Ovary (tissue), 10 donors: ENCODE measurements around the gene BLTP2. TPM values are rescaled to one million over a fixed set of nuclear protein-coding genes. Genes with fewer than 3 reads are reported as not detected.

ENCODE experiments used
- DNase-seq, 5 donors: peaks; one replicate each; pipeline ENCODE4 v3.0.0-alpha.2; 2019 to 2020
- H3K27ac ChIP-seq, 2 donors: fragments of 200-600 bp; one replicate each; pipeline versions ENCODE4 v1.5.1 to v1.8.0; 2019 to 2022
- H3K27me3 ChIP-seq: fragments of 200-600 bp; one replicate; pipeline ENCODE4 v1.8.0; 2022
- H3K36me3 ChIP-seq: fragments of 200-600 bp; sonication (generic); one replicate; pipeline ENCODE4 v1.5.1; 2019
- H3K4me1 ChIP-seq: one replicate; pipeline ENCODE4 v1.8.1; 2013; ENCODE audit warnings: mild to moderate bottlenecking, moderate library complexity; ENCODE audit not compliant: insufficient read depth
- H3K4me3 ChIP-seq: fragments of 200-600 bp; sonication (generic); one replicate; pipeline ENCODE4 v1.5.1; 2017
- H3K9me3 ChIP-seq, 2 donors: fragments of 200-600 bp in 1 of 2; sonication (generic) in 1 of 2; one replicate each; pipeline versions ENCODE4 v1.5.1 to v1.8.1; 2013 to 2019; ENCODE audit warnings: mild to moderate bottlenecking in 1 of 2, moderate library complexity in 1 of 2
- EP300 ChIP-seq: sonication (generic); formaldehyde crosslinking; IDR thresholded peaks from one replicate; pipeline ENCODE4 v1.6.1; 2017; ENCODE audit warnings: antibody characterized with exemption
- POLR2A ChIP-seq: fragments of 450-650 bp; IDR thresholded peaks from one replicate; pipeline ENCODE4 v1.6.1; 2017; ENCODE audit warnings: antibody characterized with exemption, mild to moderate bottlenecking, moderate library complexity
- WGBS, 3 donors: extraction: QIAGEN DNeasy Blood & Tissue Kit in 1 of 3; methylation state at CpG; one replicate each; pipeline versions ENCODE4 v1.1.5 to v1.1.7; 2013 to 2017; 5-methylcytosine and 5-hydroxymethylcytosine counted together
- intact Hi-C, 4 donors: fragments of 100-400 bp; cut with DNase I; formaldehyde crosslinking; loops; one replicate each; pipeline versions ENCODE4 v1.11.0 to v1.15.1; 2022 to 2023
- long read RNA-seq, 3 donors: library from polyadenylated mRNA in 2 of 3; unstranded in 2 of 3; transcript quantifications; one replicate each; pipeline ENCODE4 v2.0.0 and lab custom pipeline, GENCODE V29; 2021 to 2026
- polyA plus RNA-seq, 2 donors: library from polyadenylated mRNA; stranded (reverse); fragments of 200-250 nt in 1 of 2; fragments of 350-450 nt in 1 of 2; fragmentation: Illumina TruSeq in 1 of 2; extraction: RNeasy Lipid Tissue Mini Kit (QIAGEN cat#74804) in 1 of 2; gene quantifications; one replicate each; pipeline ENCODE4 v1.2.3, GENCODE V29; 2013 to 2014
- total RNA-seq, 7 donors: library from RNA; depleted of rRNA in 2 of 7; stranded (reverse); fragments of >200 nt in 2 of 7; fragmentation: NEBNext Ultra II Directional in 3 of 7; extraction: Animal tissue kit (Norgen Biotek cat#: 25700) in 3 of 7; gene quantifications; one replicate each; pipeline versions ENCODE4 v1.1.0 to v1.2.4, GENCODE V29; 2016 to 2023
- TF ChIP-seq, protein P1 (sequence below), 3 donors: fragments of 450-650 bp in 2 of 3; fragments of 200-600 bp in 1 of 3; IDR thresholded peaks; one replicate each; pipeline versions ENCODE4 v1.5.1 to v1.8.0; 2016 to 2022; ENCODE audit warnings: antibody characterized with exemption in 3 of 3, mild to moderate bottlenecking in 1 of 3
- donor health status: DM: no; HTN: no; CAD: no; lungs with moderate emphysema.
- donor health status: DM: no; HTN: no; CAD: no.
- donor health status: Bipolar disorder and iron deficiency.
- donor health status: DM: yes; HTN: yes; CAD: no.
- donor health status: DM: no; HTN: no; CAD: no.
- donor health status: DM: yes; HTN: yes; CAD: no.

Gene BLTP2
- total RNA-seq (100 to 1,000 TPM in 3 of 7 donors, 10 to 100 TPM in 4; 57.2 to 148 (median 93.2) TPM), polyA plus RNA-seq (100 to 1,000 TPM in 1 of 2 donors, 10 to 100 TPM in 1; 24.9 to 100 TPM)
- long read RNA-seq, donor 1, transcript KIAA0100-210 (11 exons, 1,582 nt) = major isoform, 14 of 22 reads
- long read RNA-seq, donor 1, partial matches to known transcripts = 3 of 22 reads
- long read RNA-seq, donor 1, other reads (novel, unspliced or antisense) = 5 of 22 reads
- long read RNA-seq, donor 2, transcript KIAA0100-210 (11 exons, 1,582 nt) = major isoform, 6 of 4,054 reads
- long read RNA-seq, donor 2, partial matches to known transcripts = 1,110 of 4,054 reads
- long read RNA-seq, donor 2, other reads (novel, unspliced or antisense) = 2,935 of 4,054 reads
- long read RNA-seq, donor 3, full-length matches to known transcripts = 21 of 72 reads
- long read RNA-seq, donor 3, partial matches to known transcripts = 35 of 72 reads
- long read RNA-seq, donor 3, other reads (novel, unspliced or antisense) = 16 of 72 reads

DNA sequence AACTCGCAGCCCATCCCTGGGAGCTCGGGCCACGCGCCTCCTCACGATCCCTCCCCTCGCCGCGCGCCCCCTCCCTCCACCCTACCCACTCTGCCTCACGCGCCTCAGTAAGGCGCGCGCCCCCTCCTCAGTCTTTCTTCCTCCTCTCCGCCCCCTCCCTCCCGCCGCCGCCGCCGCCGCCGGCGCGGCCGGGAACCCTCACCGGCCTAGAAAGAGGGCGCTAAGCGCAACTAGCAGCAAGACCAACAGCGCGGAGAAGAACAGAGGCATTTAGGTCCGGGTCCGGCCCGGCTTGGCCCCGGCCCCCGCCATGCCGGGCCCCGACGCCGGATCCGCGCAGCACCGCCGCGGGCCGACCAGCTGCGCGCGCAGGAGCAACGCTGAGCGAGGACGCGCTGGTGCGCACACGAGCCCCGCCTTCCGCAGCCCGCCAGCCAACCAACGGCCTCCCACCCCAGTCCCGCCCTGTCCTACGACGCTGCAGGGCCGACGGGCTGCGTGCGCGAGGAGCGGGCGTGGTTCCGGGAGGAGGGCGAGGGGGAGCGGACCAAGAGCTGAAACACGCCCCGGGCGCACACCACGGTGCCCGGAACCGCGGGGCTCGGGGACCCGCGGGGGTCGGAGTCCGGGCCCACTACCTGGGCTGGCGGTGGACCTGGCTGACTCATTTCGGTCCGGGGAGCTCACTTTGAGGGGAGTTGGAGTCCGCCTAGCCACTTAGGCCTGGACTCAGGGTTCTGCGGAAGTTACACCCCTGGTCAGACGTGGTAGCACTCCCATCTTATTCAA, at the start of gene BLTP2:
Gene BLTP2 (minus strand): TSS at position 372 of the 789 bp plus-strand sequence. CDS start 102 bp downstream, at position 270.
- H3K9me3 ChIP-seq = no peaks in the 10 kb centered on the region
- H3K27me3 ChIP-seq = no peaks in the 10 kb centered on the region
- peak; percentile 9 for TF ChIP-seq EP300
- TF ChIP-seq POLR2A = peak; percentile 94
- TF ChIP-seq, protein P1, sequence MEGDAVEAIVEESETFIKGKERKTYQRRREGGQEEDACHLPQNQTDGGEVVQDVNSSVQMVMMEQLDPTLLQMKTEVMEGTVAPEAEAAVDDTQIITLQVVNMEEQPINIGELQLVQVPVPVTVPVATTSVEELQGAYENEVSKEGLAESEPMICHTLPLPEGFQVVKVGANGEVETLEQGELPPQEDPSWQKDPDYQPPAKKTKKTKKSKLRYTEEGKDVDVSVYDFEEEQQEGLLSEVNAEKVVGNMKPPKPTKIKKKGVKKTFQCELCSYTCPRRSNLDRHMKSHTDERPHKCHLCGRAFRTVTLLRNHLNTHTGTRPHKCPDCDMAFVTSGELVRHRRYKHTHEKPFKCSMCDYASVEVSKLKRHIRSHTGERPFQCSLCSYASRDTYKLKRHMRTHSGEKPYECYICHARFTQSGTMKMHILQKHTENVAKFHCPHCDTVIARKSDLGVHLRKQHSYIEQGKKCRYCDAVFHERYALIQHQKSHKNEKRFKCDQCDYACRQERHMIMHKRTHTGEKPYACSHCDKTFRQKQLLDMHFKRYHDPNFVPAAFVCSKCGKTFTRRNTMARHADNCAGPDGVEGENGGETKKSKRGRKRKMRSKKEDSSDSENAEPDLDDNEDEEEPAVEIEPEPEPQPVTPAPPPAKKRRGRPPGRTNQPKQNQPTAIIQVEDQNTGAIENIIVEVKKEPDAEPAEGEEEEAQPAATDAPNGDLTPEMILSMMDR (IDR thresholded peaks at IDR 0.05) = peak in 1 of 3 donors; percentile 50
- peaks cover 1% of the 10 kb centered on the region for H3K4me1 ChIP-seq
- H3K36me3 ChIP-seq = no peaks in the 10 kb centered on the region
- peak within 1 kb of the TSS; percentile 47 to 95 for H3K27ac ChIP-seq
- intact Hi-C loops = no loop called here
- WGBS, 3 donors = 0 to 1% (median 0%) methylated on average over 58 to 88 of the region's 89 CpGs
- DNase-seq = peak; percentile 96 to 97 (median 96)
- H3K4me3 ChIP-seq = peak within 1 kb of the TSS; percentile 92

DNA sequence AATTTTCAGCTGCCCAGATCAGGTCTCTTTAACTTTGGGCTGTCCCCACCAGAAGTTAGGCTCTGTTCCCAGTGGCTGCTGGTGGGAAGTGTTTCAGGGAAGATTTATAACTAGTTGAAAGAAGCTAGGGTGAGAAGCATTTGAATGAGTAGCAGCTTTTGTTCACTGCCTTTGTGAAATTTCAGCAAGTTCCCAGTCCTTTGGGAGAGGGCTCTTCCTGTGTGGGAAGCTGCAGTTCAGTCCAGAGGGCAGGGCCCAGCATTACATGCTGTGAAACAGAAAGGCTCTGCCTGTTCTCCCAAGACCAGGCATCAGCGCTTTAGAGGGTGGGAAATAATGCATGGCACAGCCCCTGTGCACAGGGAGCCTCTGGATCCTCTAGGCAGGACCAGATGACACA, 48.9 kb upstream of the BLTP2 start:
- Histone ChIP-seq H3K4me1 (no peaks in the 10 kb centered on the region), H3K4me3 (no peak overlapping the region), H3K36me3 (peaks cover 2% of the 10 kb centered on the region), H3K9me3 (no peaks in the 10 kb centered on the region), H3K27ac (no peak overlapping the region), H3K27me3 (no peaks in the 10 kb centered on the region)
- TF ChIP-seq EP300 (no peak), POLR2A (no peak)
- TF ChIP-seq, protein P1 (IDR thresholded peaks at IDR 0.05) = no peak
- DNase-seq = no peak
- WGBS, 3 donors = 65 to 97% (median 88%) methylated on average over 1 of the region's 1 CpG
- intact Hi-C loops = no loop called here

DNA sequence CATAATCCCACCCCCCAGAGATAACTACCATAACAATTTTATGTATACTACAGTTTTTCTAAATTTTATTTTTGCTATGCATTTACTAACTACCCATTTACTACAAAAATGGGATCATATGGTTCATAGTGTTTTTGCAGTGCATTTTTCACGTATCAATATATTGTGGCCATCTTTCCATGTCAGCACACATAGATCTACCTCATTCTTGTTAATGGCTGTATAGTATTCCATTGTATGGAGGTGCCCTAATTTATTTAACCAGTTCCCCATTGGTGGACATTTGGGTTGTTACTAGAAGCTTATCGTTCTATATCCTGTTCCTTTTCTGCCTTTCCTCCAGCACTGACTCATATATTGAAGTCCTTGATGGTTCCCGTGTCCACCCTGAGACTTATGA, 44.1 kb upstream of the BLTP2 start:
- Histone ChIP-seq H3K27me3 (no peaks in the 10 kb centered on the region), H3K4me1 (no peaks in the 10 kb centered on the region), H3K27ac (no peak overlapping the region), H3K9me3 (no peaks in the 10 kb centered on the region), H3K36me3 (no peaks in the 10 kb centered on the region), H3K4me3 (no peak overlapping the region)
- DNase-seq = no peak
- whole genome bisulfite sequencing, 3 donors = 93 to 98% (median 96%) methylated on average over 3 of the region's 3 CpGs
- intact Hi-C loops = no loop called here
- TF ChIP-seq POLR2A (no peak), EP300 (no peak)
- TF ChIP-seq, protein P1 (IDR thresholded peaks at IDR 0.05) = no peak

DNA sequence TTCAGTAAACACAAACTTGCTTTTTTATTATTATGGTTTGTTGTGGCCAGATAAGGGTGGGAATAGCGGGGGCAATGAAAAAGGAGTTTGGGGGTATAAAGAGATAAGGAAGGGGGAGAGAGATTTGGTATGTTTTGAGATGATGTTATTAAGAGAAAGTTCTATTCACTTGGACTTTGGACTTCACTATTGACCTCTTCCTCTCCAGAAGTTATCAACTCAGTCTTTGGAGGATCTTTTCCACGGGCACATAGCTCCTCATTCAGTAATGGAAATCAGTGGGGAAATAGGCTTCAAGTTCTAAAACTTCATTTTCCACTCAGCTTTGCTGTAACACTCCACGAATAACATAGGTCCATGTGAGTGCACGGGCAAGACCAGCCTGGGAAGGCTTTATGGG, 43.5 kb upstream of the BLTP2 start:
- intact Hi-C loops = no loop called here
- Histone ChIP-seq H3K4me3 (no peak overlapping the region), H3K4me1 (no peaks in the 10 kb centered on the region), H3K27me3 (no peaks in the 10 kb centered on the region), H3K27ac (no peak overlapping the region), H3K36me3 (no peaks in the 10 kb centered on the region), H3K9me3 (no peaks in the 10 kb centered on the region)
- TF ChIP-seq, protein P1 (IDR thresholded peaks at IDR 0.05) = no peak
- no peak for TF ChIP-seq EP300
- WGBS, 3 donors = 89 to 92% (median 89%) methylated on average over 4 of the region's 4 CpGs
- no peak for DNase-seq
